Gastroesophageal sphincter (tissue), 4 donors: ENCODE results near the gene CARTPT. TPM values are rescaled to one million over a fixed set of nuclear protein-coding genes. Genes with fewer than 3 reads are reported as not detected.

Source experiments
- ATAC-seq: fragments of 150-250 bp; one replicate; pipeline ENCODE4 v1.9.1; 2016; ENCODE audit warnings: mild to moderate bottlenecking, moderate library complexity
- H3K27ac ChIP-seq, 4 donors: fragments of 200-600 bp; sonication (generic) in 3 of 4; 1 replicate in 3 of 4; 2 replicates in 1 of 4; pipeline ENCODE4 v1.5.1; 2016 to 2019
- H3K27me3 ChIP-seq: fragments of 200-600 bp; sonication (generic); one replicate; pipeline ENCODE4 v1.5.1; 2019
- H3K36me3 ChIP-seq, 2 donors: fragments of 200-600 bp; sonication (generic); one replicate each; pipeline ENCODE4 v1.5.1; 2019; ENCODE audit warnings: control low read depth in 1 of 2
- H3K4me1 ChIP-seq, 3 donors: fragments of 200-600 bp; sonication (generic); 1 replicate in 2 of 3; 2 replicates in 1 of 3; pipeline ENCODE4 v1.5.1; 2016 to 2019; ENCODE audit warnings: control low read depth in 2 of 3
- H3K4me3 ChIP-seq, 2 donors: fragments of 200-600 bp; sonication (generic); one replicate each; pipeline ENCODE4 v1.5.1; 2019; ENCODE audit warnings: mild to moderate bottlenecking in 1 of 2, moderate library complexity in 1 of 2
- H3K9me3 ChIP-seq, 3 donors: fragments of 200-600 bp; sonication (generic); one replicate each; pipeline ENCODE4 v1.5.1; 2017 to 2019; ENCODE audit warnings: control low read depth in 2 of 3
- CTCF ChIP-seq, 4 experiments: fragments of 200-600 bp in 2 of 4; fragments of 450-650 bp in 2 of 4; sonication (generic) in 1 of 4; IDR thresholded peaks; one replicate each; pipeline ENCODE4 v1.5.1; 2017 to 2019; ENCODE audit warnings: antibody characterized with exemption in 4 of 4, mild to moderate bottlenecking in 2 of 4, moderate library complexity in 2 of 4
- EP300 ChIP-seq: sonication (generic); formaldehyde crosslinking; IDR thresholded peaks from one replicate; pipeline ENCODE4 v1.6.1; 2017; ENCODE audit warnings: antibody characterized with exemption, mild to moderate bottlenecking
- POLR2A ChIP-seq, 2 donors: fragments of 450-650 bp; IDR thresholded peaks; one replicate each; pipeline ENCODE4 v1.6.1; 2017; ENCODE audit warnings: antibody characterized with exemption in 2 of 2, mild to moderate bottlenecking in 2 of 2, moderate library complexity in 1 of 2
- POLR2AphosphoS5 ChIP-seq: sonication (generic); formaldehyde crosslinking; IDR thresholded peaks from one replicate; pipeline ENCODE4 v1.6.1; 2017; ENCODE audit warnings: antibody characterized with exemption
- WGBS, 2 donors: methylation state at CpG; one replicate each; pipeline ENCODE4 v1.1.5; 2018; ENCODE audit warnings: low coverage in 1 of 2; 5-methylcytosine and 5-hydroxymethylcytosine counted together
- total RNA-seq, 4 donors: library from RNA; depleted of rRNA; stranded (reverse); fragments of >200 nt; gene quantifications; one replicate each; pipeline ENCODE4 v1.1.0, GENCODE V29; 2016

CARTPT gene
- total RNA-seq, 4 donors from 2014 or later: 1.1 to 40.2 (median 5.4) TPM

GRCh38 chr5:71699233-71699632 is 19.8 kb upstream of the CARTPT start:
- no peak for ATAC-seq
- Histone ChIP-seq H3K4me3 (no peak overlapping the region), H3K27me3 (peaks cover 33% of the 10 kb centered on the region), H3K4me1 (no peaks in the 10 kb centered on the region), H3K9me3 (no peaks in the 10 kb centered on the region), H3K36me3 (no peaks in the 10 kb centered on the region), H3K27ac (no peak overlapping the region)
- TF ChIP-seq CTCF (IDR thresholded peaks at IDR 0.05) (no peak), POLR2A (IDR thresholded peaks at IDR 0.05) (no peak), EP300 (no peak), POLR2AphosphoS5 (no peak)
- 70 to 71% methylated on average over 2 of the region's 2 CpGs for WGBS, 2 donors

- H3K36me3 ChIP-seq: no peaks in the 10 kb centered on the region
- H3K27ac ChIP-seq: no peak overlapping the region
- no peaks in the 10 kb centered on the region for H3K4me1 ChIP-seq
- no peak for TF ChIP-seq POLR2AphosphoS5
- H3K4me3 ChIP-seq: no peak overlapping the region
- peaks cover 33% of the 10 kb centered on the region for H3K27me3 ChIP-seq
- no peaks in the 10 kb centered on the region for H3K9me3 ChIP-seq
- no peak for ATAC-seq
- WGBS, 2 donors: 48 to 76% methylated on average over 2 of the region's 2 CpGs
Measured at GRCh38 chr5:71699751-71700150, 19.3 kb upstream of the CARTPT start.

GRCh38 chr5:71700803-71701202 is 18.3 kb upstream of the CARTPT start:
- H3K4me1 ChIP-seq: no peaks in the 10 kb centered on the region
- no peak for ATAC-seq
- H3K9me3 ChIP-seq: no peaks in the 10 kb centered on the region
- no peaks in the 10 kb centered on the region for H3K36me3 ChIP-seq
- TF ChIP-seq CTCF (IDR thresholded peaks at IDR 0.05): no peak
- TF ChIP-seq EP300: no peak
- TF ChIP-seq POLR2AphosphoS5: no peak
- no peak for TF ChIP-seq POLR2A (IDR thresholded peaks at IDR 0.05)
- H3K27me3 ChIP-seq: peaks cover 29% of the 10 kb centered on the region
- H3K4me3 ChIP-seq: no peak overlapping the region
- no peak overlapping the region for H3K27ac ChIP-seq

- Histone ChIP-seq H3K9me3 (no peaks in the 10 kb centered on the region), H3K4me3 (no peak overlapping the region), H3K36me3 (no peaks in the 10 kb centered on the region), H3K27me3 (peaks cover 30% of the 10 kb centered on the region), H3K4me1 (no peaks in the 10 kb centered on the region), H3K27ac (no peak overlapping the region)
- no peak for ATAC-seq
- TF ChIP-seq CTCF (IDR thresholded peaks at IDR 0.05): no peak
- TF ChIP-seq POLR2A (IDR thresholded peaks at IDR 0.05): no peak
- no peak for TF ChIP-seq POLR2AphosphoS5
- no peak for TF ChIP-seq EP300
- WGBS, 2 donors: 44 to 51% methylated on average over 2 to 3 of the region's 3 CpGs
Measured at GRCh38 chr5:71701407-71701806, 17.7 kb upstream of the CARTPT start.

- Histone ChIP-seq H3K4me1 (no peaks in the 10 kb centered on the region), H3K4me3 (no peak overlapping the region), H3K9me3 (no peaks in the 10 kb centered on the region), H3K27me3 (peaks cover 21% of the 10 kb centered on the region), H3K27ac (no peak overlapping the region), H3K36me3 (no peaks in the 10 kb centered on the region)
- WGBS, 2 donors: 12 to 33% methylated on average over 3 of the region's 4 CpGs
- no peak for ATAC-seq
- TF ChIP-seq CTCF (IDR thresholded peaks at IDR 0.05): no peak
Measured at GRCh38 chr5:71703941-71704340, 15.1 kb upstream of the CARTPT start.

GRCh38 chr5:71705421-71705820 is 13.7 kb upstream of the CARTPT start:
- no peaks in the 10 kb centered on the region for H3K9me3 ChIP-seq
- no peaks in the 10 kb centered on the region for H3K4me1 ChIP-seq
- no peaks in the 10 kb centered on the region for H3K36me3 ChIP-seq
- H3K27ac ChIP-seq: no peak overlapping the region
- 46 to 69% methylated on average over 2 to 4 of the region's 5 CpGs for WGBS, 2 donors
- no peak for ATAC-seq
- no peak overlapping the region for H3K4me3 ChIP-seq
- TF ChIP-seq EP300 (no peak), POLR2AphosphoS5 (no peak), POLR2A (IDR thresholded peaks at IDR 0.05) (no peak), CTCF (IDR thresholded peaks at IDR 0.05) (no peak)
- peaks cover 19% of the 10 kb centered on the region for H3K27me3 ChIP-seq
